Effector memory CD4-positive, alpha-beta T cell (primary cell): ENCODE results near the gene AGT.
"Not testable (repeated sequence)": the region's sequence is repeated elsewhere in the genome, so short reads cannot be mapped to it uniquely, and the experiment has no call there.

Source experiments
- DNase-seq, 3 donors: peaks; one replicate each; pipeline ENCODE4 v3.0.0-alpha.2; 2020
- H3K27ac ChIP-seq: 2 replicates; pipeline ENCODE4 v1.7.0; 2013; ENCODE audit warnings: mild to moderate bottlenecking, low read length, moderate library complexity; ENCODE audit not compliant: insufficient read depth, poor library complexity, severe bottlenecking
- H3K27me3 ChIP-seq: replicated peaks from 2 replicates; pipeline ENCODE4 v1.7.0; 2013; ENCODE audit warnings: mild to moderate bottlenecking, low read length; ENCODE audit not compliant: insufficient read depth, control insufficient read depth, poor library complexity, severe bottlenecking
- H3K36me3 ChIP-seq: 2 replicates; pipeline ENCODE4 v1.7.0; 2013; ENCODE audit warnings: mild to moderate bottlenecking, low read length, moderate library complexity; ENCODE audit not compliant: control insufficient read depth, insufficient read depth
- H3K4me1 ChIP-seq: 2 replicates; pipeline ENCODE4 v1.7.0; 2013; ENCODE audit warnings: low read length, mild to moderate bottlenecking; ENCODE audit not compliant: control insufficient read depth, insufficient read depth, poor library complexity, severe bottlenecking
- H3K4me3 ChIP-seq: 2 replicates; pipeline ENCODE4 v1.7.0; 2013; ENCODE audit warnings: low read length, low read depth, mild to moderate bottlenecking; ENCODE audit not compliant: insufficient read depth, poor library complexity, severe bottlenecking
- H3K9me3 ChIP-seq: 2 replicates; pipeline ENCODE4 v1.7.0; 2013; ENCODE audit warnings: mild to moderate bottlenecking, low read length, moderate library complexity; ENCODE audit not compliant: control insufficient read depth

AGT gene

DNA sequence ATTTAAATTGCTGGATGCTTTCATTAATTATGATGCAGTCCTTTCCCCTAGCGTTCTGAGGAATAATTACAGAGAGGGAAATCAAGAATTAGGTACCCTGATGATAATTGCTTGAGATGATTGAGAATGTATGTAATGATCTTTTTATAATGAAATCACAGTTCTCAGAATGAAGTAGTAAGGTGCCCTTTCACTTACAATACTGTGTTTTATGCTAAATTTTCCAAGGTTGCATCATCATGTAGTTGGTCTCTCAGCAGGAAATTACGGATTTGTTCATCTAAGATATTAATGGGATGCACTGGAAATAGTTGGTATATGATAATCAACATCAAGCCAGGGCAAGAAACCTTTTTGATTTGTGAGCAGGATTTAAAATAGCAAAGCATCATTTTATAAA is 34.1 kb downstream of the AGT start:
- Histone ChIP-seq H3K4me1 (no peaks in the 10 kb centered on the region), H3K27me3 (no peaks in the 10 kb centered on the region), H3K9me3 (no peaks in the 10 kb centered on the region), H3K27ac (no peak overlapping the region), H3K4me3 (no peak overlapping the region), H3K36me3 (peaks cover 93% of the 10 kb centered on the region)
- no peak for DNase-seq

DNA sequence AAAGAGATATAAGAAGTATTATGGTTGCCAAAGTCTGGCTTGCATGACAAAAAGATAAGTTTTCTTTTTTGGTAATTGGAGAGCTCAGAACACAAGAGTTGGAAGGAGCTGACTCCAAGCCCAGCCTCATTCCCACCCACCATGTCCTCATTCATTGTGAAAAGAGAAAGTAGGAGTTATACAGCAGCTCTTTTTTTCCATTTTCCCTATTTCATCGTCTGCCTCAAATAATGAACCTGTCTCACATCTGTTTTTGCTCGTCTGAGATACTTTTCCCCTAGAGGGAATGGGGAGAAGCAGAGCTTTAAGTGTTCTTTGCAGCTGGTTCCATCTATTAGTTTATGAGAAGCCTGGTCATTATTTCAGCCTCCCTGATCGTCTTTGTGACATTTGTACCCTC is 34.7 kb downstream of the AGT start:
- DNase-seq: no peak
- no peaks in the 10 kb centered on the region for H3K9me3 ChIP-seq
- H3K36me3 ChIP-seq: peaks cover 89% of the 10 kb centered on the region
- H3K27ac ChIP-seq: no peak overlapping the region
- H3K4me1 ChIP-seq: no peaks in the 10 kb centered on the region
- no peak overlapping the region for H3K4me3 ChIP-seq
- H3K27me3 ChIP-seq: no peaks in the 10 kb centered on the region

- Histone ChIP-seq H3K27me3 (no peaks in the 10 kb centered on the region), H3K9me3 (no peaks in the 10 kb centered on the region), H3K36me3 (peaks cover 87% of the 10 kb centered on the region), H3K4me3 (no peak overlapping the region), H3K4me1 (no peaks in the 10 kb centered on the region), H3K27ac (no peak overlapping the region)
- no peak for DNase-seq
Measured at GRCh38 chr1:230677200-230677599, 36.7 kb downstream of the AGT start.

DNA sequence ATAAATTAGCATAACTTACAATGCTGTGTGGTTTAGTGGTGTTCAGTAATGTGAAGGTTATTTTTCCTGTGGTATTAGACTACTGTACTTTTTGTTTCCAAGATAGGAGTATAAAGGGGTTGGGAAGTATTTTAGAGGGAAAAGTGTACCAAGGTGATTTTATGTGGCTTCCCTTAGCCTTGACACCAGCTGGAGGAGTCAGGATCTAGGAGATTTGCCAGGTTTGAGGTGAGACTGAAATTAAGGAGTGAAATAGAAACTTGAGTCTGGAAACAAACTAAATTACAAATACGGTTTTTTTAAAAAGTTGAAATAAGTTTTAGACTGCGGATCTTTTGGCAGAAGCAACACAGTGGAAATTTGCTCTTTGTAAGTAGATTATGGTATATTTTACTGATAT is 39.3 kb downstream of the AGT start:
- H3K9me3 ChIP-seq: no peaks in the 10 kb centered on the region
- H3K27ac ChIP-seq: no peak overlapping the region
- H3K36me3 ChIP-seq: peaks cover 90% of the 10 kb centered on the region
- no peak for DNase-seq
- H3K27me3 ChIP-seq: no peaks in the 10 kb centered on the region
- H3K4me1 ChIP-seq: no peaks in the 10 kb centered on the region
- H3K4me3 ChIP-seq: no peak overlapping the region

- Histone ChIP-seq H3K36me3 (peaks cover 80% of the 10 kb centered on the region), H3K4me1 (no peaks in the 10 kb centered on the region), H3K27me3 (no peaks in the 10 kb centered on the region), H3K4me3 (no peak overlapping the region), H3K27ac (no peak overlapping the region), H3K9me3 (no peaks in the 10 kb centered on the region)
- DNase-seq: no peak
Measured at GRCh38 chr1:230669543-230669942, 44.4 kb downstream of the AGT start.

- Histone ChIP-seq H3K36me3 (peaks cover 84% of the 10 kb centered on the region), H3K27ac (no peak overlapping the region), H3K4me3 (no peak overlapping the region), H3K27me3 (no peaks in the 10 kb centered on the region), H3K9me3 (no peaks in the 10 kb centered on the region), H3K4me1 (no peaks in the 10 kb centered on the region)
- DNase-seq: no peak
Measured at GRCh38 chr1:230668227-230668626, 45.7 kb downstream of the AGT start.

GRCh38 chr1:230661976-230662375 is 51.9 kb downstream of the AGT start:
- H3K27ac ChIP-seq: no peak overlapping the region
- peaks cover 64% of the 10 kb centered on the region for H3K36me3 ChIP-seq
- no peaks in the 10 kb centered on the region for H3K4me1 ChIP-seq
- H3K27me3 ChIP-seq: no peaks in the 10 kb centered on the region
- H3K4me3 ChIP-seq: no peak overlapping the region
- H3K9me3 ChIP-seq: no peaks in the 10 kb centered on the region
- DNase-seq: no peak

DNA sequence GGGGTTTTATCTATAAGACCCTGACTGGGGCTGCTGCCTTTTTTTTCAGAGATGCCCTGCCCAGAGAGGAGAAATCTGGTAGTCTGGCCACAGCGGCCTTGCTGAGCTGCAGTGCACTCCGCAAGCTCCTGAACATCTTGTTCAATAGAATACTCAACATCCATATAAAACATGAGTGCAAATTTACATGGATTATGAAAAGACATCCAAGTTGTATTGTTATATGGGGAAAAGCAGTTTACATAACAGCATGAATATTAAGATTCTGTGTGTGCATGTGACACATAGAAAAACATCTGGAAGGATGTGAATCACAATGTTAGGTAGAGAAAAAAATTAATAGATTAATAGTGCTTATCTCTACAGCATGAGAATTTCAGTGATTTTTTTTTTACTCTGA is 55.2 kb downstream of the AGT start:
- H3K9me3 ChIP-seq: no peaks in the 10 kb centered on the region
- no peak overlapping the region for H3K4me3 ChIP-seq
- no peaks in the 10 kb centered on the region for H3K4me1 ChIP-seq
- no peak for DNase-seq
- H3K27ac ChIP-seq: no peak overlapping the region
- H3K36me3 ChIP-seq: peaks cover 31% of the 10 kb centered on the region
- no peaks in the 10 kb centered on the region for H3K27me3 ChIP-seq

DNA sequence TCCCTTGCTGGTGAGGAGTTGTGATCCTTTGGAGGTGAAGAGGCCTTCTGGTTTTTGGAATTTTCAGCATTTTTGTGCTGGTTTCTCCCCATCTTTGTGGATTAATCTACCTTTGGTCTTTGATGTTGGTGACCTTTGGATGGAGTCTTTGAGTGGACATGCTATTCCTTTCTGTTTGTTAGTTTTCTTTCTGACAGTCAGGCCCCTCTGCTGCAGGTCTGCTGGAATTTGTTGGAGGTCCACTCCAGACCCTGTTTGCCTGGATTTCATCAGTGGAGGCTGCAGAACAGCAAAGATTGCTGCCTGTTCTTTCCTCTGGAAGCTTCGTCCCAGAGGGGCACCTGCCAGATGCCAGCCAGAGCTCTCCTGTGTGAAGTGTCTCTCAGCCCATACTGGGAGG is 55.8 kb downstream of the AGT start:
- not testable (repeated sequence) for H3K4me3 ChIP-seq, H3K9me3 ChIP-seq, H3K4me1 ChIP-seq, DNase-seq, H3K27me3 ChIP-seq, H3K27ac ChIP-seq
- H3K36me3 ChIP-seq: peaks cover 26% of the 10 kb centered on the region

- not testable (repeated sequence) for DNase-seq, H3K4me3 ChIP-seq, H3K27me3 ChIP-seq, H3K27ac ChIP-seq, H3K4me1 ChIP-seq, H3K9me3 ChIP-seq
- H3K36me3 ChIP-seq: peaks cover 16% of the 10 kb centered on the region
Measured at GRCh38 chr1:230656719-230657118, 57.2 kb downstream of the AGT start.
